Measurements from ENCODE around the gene ELL. TPM values are rescaled to one million over a fixed set of nuclear protein-coding genes. Genes with fewer than 3 reads are reported as not detected.

ELL gene
- polyA plus RNA-seq, 4 donors = 8.6 to 12.2 (median 10.4) TPM

GRCh38 chr19:18437491-18438330 is 84.2 kb downstream of the ELL start, which contains the start of gene ISYNA1:
Gene ISYNA1 (minus strand): TSS chr19:18438133. CDS start chr19:18437979, 154 bp downstream.
- no peaks in the 10 kb centered on the region for H3K27me3 ChIP-seq (ENCODE audit: control insufficient read depth in 3 of 3, insufficient read depth in 3 of 3, low read length in 3 of 3)
- peak within 1 kb of the TSS; percentile 13 to 58 (median 35) for H3K4me3 ChIP-seq (ENCODE audit: low read depth in 1 of 3, low read length in 3 of 3)
- 1% methylated on average over 40 to 99 of the region's 99 CpGs for WGBS, 3 donors
- peaks cover 0 to 37% (median 0%) of the 10 kb centered on the region in 3 donors for H3K36me3 ChIP-seq (ENCODE audit: control insufficient read depth in 3 of 3, insufficient read depth in 2 of 3, low read depth in 1 of 3, low read length in 3 of 3)
- peaks cover 0 to 55% (median 0%) of the 10 kb centered on the region in 3 donors for H3K4me1 ChIP-seq (ENCODE audit: control insufficient read depth in 3 of 3, insufficient read depth in 2 of 3, low read depth in 1 of 3, low read length in 2 of 3)
- no peaks in the 10 kb centered on the region for H3K9me3 ChIP-seq (ENCODE audit: control insufficient read depth in 2 of 2, insufficient read depth in 1 of 2, low read depth in 1 of 2, low read length in 1 of 2)
- peak in 1 of 2 donors; percentile 78 for DNase-seq
- H3K27ac ChIP-seq (ENCODE audit: low read depth in 1 of 3, low read length in 2 of 3) = peak within 1 kb of the TSS in 2 of 3 donors; percentile 23 to 87
- no peak for FAIRE-seq

- no peaks in the 10 kb centered on the region for H3K9me3 ChIP-seq (ENCODE audit: control insufficient read depth in 2 of 2, insufficient read depth in 1 of 2, low read depth in 1 of 2, low read length in 1 of 2)
- WGBS, 3 donors = 21 to 35% (median 34%) methylated on average over 58 to 67 of the region's 67 CpGs
- H3K27ac ChIP-seq (ENCODE audit: low read depth in 1 of 3, low read length in 2 of 3) = peak overlapping the region in 1 of 3 donors; percentile 36
- DNase-seq (peak; percentile 63 to 89), FAIRE-seq (no peak)
- peak overlapping the region; percentile 13 to 58 (median 35) for H3K4me3 ChIP-seq (ENCODE audit: low read depth in 1 of 3, low read length in 3 of 3)
- no peaks in the 10 kb centered on the region for H3K27me3 ChIP-seq (ENCODE audit: control insufficient read depth in 3 of 3, insufficient read depth in 3 of 3, low read length in 3 of 3)
- H3K4me1 ChIP-seq (ENCODE audit: control insufficient read depth in 3 of 3, insufficient read depth in 2 of 3, low read depth in 1 of 3, low read length in 2 of 3) = peaks cover 0 to 52% (median 0%) of the 10 kb centered on the region in 3 donors
- H3K36me3 ChIP-seq (ENCODE audit: control insufficient read depth in 3 of 3, insufficient read depth in 2 of 3, low read depth in 1 of 3, low read length in 3 of 3) = peaks cover 0 to 43% (median 0%) of the 10 kb centered on the region in 3 donors
Observed at GRCh38 chr19:18436671-18437490, 85.0 kb downstream of the ELL start.

- DNase-seq = no peak
Observed at GRCh38 chr19:18435842-18436670, 85.8 kb downstream of the ELL start.

GRCh38 chr19:18435178-18435841 is 86.6 kb downstream of the ELL start:
- no peak overlapping the region for H3K27ac ChIP-seq (ENCODE audit: low read depth in 1 of 3, low read length in 2 of 3)
- H3K36me3 ChIP-seq (ENCODE audit: control insufficient read depth in 3 of 3, insufficient read depth in 2 of 3, low read depth in 1 of 3, low read length in 3 of 3) = peaks cover 0 to 59% (median 0%) of the 10 kb centered on the region in 3 donors
- WGBS, 3 donors = 91 to 94% (median 94%) methylated on average over 42 to 49 of the region's 49 CpGs
- no peak overlapping the region for H3K4me3 ChIP-seq (ENCODE audit: low read depth in 1 of 3, low read length in 3 of 3)
- H3K4me1 ChIP-seq (ENCODE audit: control insufficient read depth in 3 of 3, insufficient read depth in 2 of 3, low read depth in 1 of 3, low read length in 2 of 3) = peaks cover 0 to 37% (median 0%) of the 10 kb centered on the region in 3 donors
- DNase-seq = peak in 1 of 2 donors; percentile 35
- H3K27me3 ChIP-seq (ENCODE audit: control insufficient read depth in 3 of 3, insufficient read depth in 3 of 3, low read length in 3 of 3) = no peaks in the 10 kb centered on the region
- H3K9me3 ChIP-seq (ENCODE audit: control insufficient read depth in 2 of 2, insufficient read depth in 1 of 2, low read depth in 1 of 2, low read length in 1 of 2) = no peaks in the 10 kb centered on the region
- no peak for FAIRE-seq

More at GRCh38 chr19:18435842-18436670, 85.8 kb downstream of the ELL start:
- H3K9me3 ChIP-seq (ENCODE audit: control insufficient read depth in 2 of 2, insufficient read depth in 1 of 2, low read depth in 1 of 2, low read length in 1 of 2) = no peaks in the 10 kb centered on the region
- peaks cover 0 to 51% (median 0%) of the 10 kb centered on the region in 3 donors for H3K36me3 ChIP-seq (ENCODE audit: control insufficient read depth in 3 of 3, insufficient read depth in 2 of 3, low read depth in 1 of 3, low read length in 3 of 3)
- peaks cover 0 to 44% (median 0%) of the 10 kb centered on the region in 3 donors for H3K4me1 ChIP-seq (ENCODE audit: control insufficient read depth in 3 of 3, insufficient read depth in 2 of 3, low read depth in 1 of 3, low read length in 2 of 3)
- peak overlapping the region in 1 of 3 donors; percentile 36 for H3K27ac ChIP-seq (ENCODE audit: low read depth in 1 of 3, low read length in 2 of 3)
- no peak overlapping the region for H3K4me3 ChIP-seq (ENCODE audit: low read depth in 1 of 3, low read length in 3 of 3)
- 83 to 93% (median 85%) methylated on average over 43 to 46 of the region's 46 CpGs for WGBS, 3 donors
- FAIRE-seq = no peak
- no peaks in the 10 kb centered on the region for H3K27me3 ChIP-seq (ENCODE audit: control insufficient read depth in 3 of 3, insufficient read depth in 3 of 3, low read length in 3 of 3)

- Histone ChIP-seq H3K27me3 (ENCODE audit: control insufficient read depth in 3 of 3, insufficient read depth in 3 of 3, low read length in 3 of 3) (no peaks in the 10 kb centered on the region), H3K27ac (ENCODE audit: low read depth in 1 of 3, low read length in 2 of 3) (no peak overlapping the region), H3K4me1 (ENCODE audit: control insufficient read depth in 3 of 3, insufficient read depth in 2 of 3, low read depth in 1 of 3, low read length in 2 of 3) (peaks cover 0 to 37% (median 0%) of the 10 kb centered on the region in 3 donors), H3K36me3 (ENCODE audit: control insufficient read depth in 3 of 3, insufficient read depth in 2 of 3, low read depth in 1 of 3, low read length in 3 of 3) (peaks cover 0 to 66% (median 0%) of the 10 kb centered on the region in 3 donors), H3K4me3 (ENCODE audit: low read depth in 1 of 3, low read length in 3 of 3) (peak overlapping the region in 1 of 3 donors; percentile 27), H3K9me3 (ENCODE audit: control insufficient read depth in 2 of 2, insufficient read depth in 1 of 2, low read depth in 1 of 2, low read length in 1 of 2) (no peaks in the 10 kb centered on the region)
- DNase-seq (no peak), FAIRE-seq (no peak)
- WGBS, 3 donors = 86 to 93% (median 87%) methylated on average over 20 to 21 of the region's 21 CpGs
Observed at GRCh38 chr19:18434411-18435175, 87.3 kb downstream of the ELL start.

GRCh38 chr19:18433735-18434398 is 88.0 kb downstream of the ELL start:
- no peak for FAIRE-seq
- no peak for DNase-seq
- 39 to 81% (median 75%) methylated on average over 28 to 60 of the region's 60 CpGs for WGBS, 3 donors
- Histone ChIP-seq H3K9me3 (ENCODE audit: control insufficient read depth in 2 of 2, insufficient read depth in 1 of 2, low read depth in 1 of 2, low read length in 1 of 2) (no peaks in the 10 kb centered on the region), H3K27me3 (ENCODE audit: control insufficient read depth in 3 of 3, insufficient read depth in 3 of 3, low read length in 3 of 3) (no peaks in the 10 kb centered on the region), H3K36me3 (ENCODE audit: control insufficient read depth in 3 of 3, insufficient read depth in 2 of 3, low read depth in 1 of 3, low read length in 3 of 3) (peaks cover 0 to 73% (median 0%) of the 10 kb centered on the region in 3 donors), H3K27ac (ENCODE audit: low read depth in 1 of 3, low read length in 2 of 3) (no peak overlapping the region), H3K4me1 (ENCODE audit: control insufficient read depth in 3 of 3, insufficient read depth in 2 of 3, low read depth in 1 of 3, low read length in 2 of 3) (peaks cover 0 to 40% (median 0%) of the 10 kb centered on the region in 3 donors), H3K4me3 (ENCODE audit: low read depth in 1 of 3, low read length in 3 of 3) (peak overlapping the region; percentile 27 to 38 (median 33))

Measured in small intestine (tissue), 7 donors.